HepG2 (cell line): Measurements from ENCODE around the gene ITIH1. TPM values are rescaled to one million over a fixed set of nuclear protein-coding genes. Genes with fewer than 3 reads are reported as not detected.
A peak's percentile ranks its signal among the peaks of the same experiment; 100 is the strongest.

Experiments used
- ARHGAP35 ChIP-seq: sonication (generic); formaldehyde crosslinking; IDR thresholded peaks from 2 replicates; pipeline ENCODE4 v1.9.0; 2022; ENCODE audit warnings: mild to moderate bottlenecking, inconsistent platforms, moderate library complexity, missing genetic modification reagents, borderline replicate concordance
- ATF5 ChIP-seq: sonication (generic); formaldehyde crosslinking; IDR thresholded peaks from 2 replicates; pipeline ENCODE4 v1.4.0; 2020; ENCODE audit warnings: mild to moderate bottlenecking, low read depth, missing genetic modification reagents
- ATM ChIP-seq: fragments of 450-650 bp; IDR thresholded peaks from 2 replicates; pipeline ENCODE4 v1.7.1; 2017; ENCODE audit warnings: mild to moderate bottlenecking, borderline replicate concordance
- FIP1L1 ChIP-seq: fragments of 200-400 bp; formaldehyde crosslinking; IDR thresholded peaks from 2 replicates; pipeline ENCODE4 v1.6.1; 2018; ENCODE audit warnings: low read depth, mild to moderate bottlenecking, low read length, moderate library complexity, borderline replicate concordance; ENCODE audit not compliant: insufficient read depth
- GABPA ChIP-seq, 2 experiments: IDR thresholded peaks; 2 replicates each; pipeline ENCODE4 v1.6.1; 2011 to 2016; ENCODE audit warnings: low read depth in 2 of 2, low read length in 1 of 2, missing biosample characterization in 1 of 2, missing genetic modification characterization in 1 of 2
- HES4 ChIP-seq: sonication (generic); formaldehyde crosslinking; IDR thresholded peaks from 2 replicates; pipeline ENCODE4 v1.9.0; 2021; ENCODE audit warnings: mild to moderate bottlenecking, missing genetic modification reagents, borderline replicate concordance
- HMG20A ChIP-seq: IDR thresholded peaks from 2 replicates; pipeline ENCODE4 v1.6.1; 2016; ENCODE audit warnings: borderline replicate concordance
- HNRNPL ChIP-seq: fragments of 200-400 bp; formaldehyde crosslinking; IDR thresholded peaks from 2 replicates; pipeline ENCODE4 v1.6.1; 2017; ENCODE audit warnings: mild to moderate bottlenecking, low read depth, low read length
- HOXA5 ChIP-seq: sonication (generic); formaldehyde crosslinking; IDR thresholded peaks from 2 replicates; pipeline ENCODE4 v1.4.0; 2020; ENCODE audit warnings: missing genetic modification reagents
- IKZF4 ChIP-seq: sonication (generic); formaldehyde crosslinking; IDR thresholded peaks from 2 replicates; pipeline ENCODE4 v1.5.1; 2020; ENCODE audit warnings: borderline replicate concordance, mild to moderate bottlenecking, low read depth, missing genetic modification reagents; ENCODE audit errors: not compliant biosample characterization
- KLF6 ChIP-seq: IDR thresholded peaks from 2 replicates; pipeline ENCODE4 v1.8.0; 2016; ENCODE audit warnings: missing biosample characterization, missing genetic modification reagents
- ONECUT2 ChIP-seq: sonication (generic); formaldehyde crosslinking; IDR thresholded peaks from 2 replicates; pipeline ENCODE4 v1.4.0; 2020; ENCODE audit warnings: missing genetic modification reagents
- PITX1 ChIP-seq: sonication (generic); formaldehyde crosslinking; IDR thresholded peaks from 2 replicates; pipeline ENCODE4 v1.5.1; 2020; ENCODE audit warnings: mild to moderate bottlenecking, missing genetic modification reagents
- RFX1 ChIP-seq: fragments of 450-650 bp; IDR thresholded peaks from 2 replicates; pipeline ENCODE4 v1.6.1; 2017
- SSRP1 ChIP-seq: IDR thresholded peaks from 2 replicates; pipeline ENCODE4 v1.6.1; 2016; ENCODE audit warnings: control low read depth
- SUZ12 ChIP-seq: fragments of 150-350 bp; IDR thresholded peaks from 2 replicates; pipeline ENCODE4 v1.6.1; 2014; ENCODE audit warnings: low read depth, low read length
- THYN1 ChIP-seq: sonication (generic); formaldehyde crosslinking; IDR thresholded peaks from 2 replicates; pipeline ENCODE4 v1.8.1; 2023; ENCODE audit warnings: low read depth, mild to moderate bottlenecking, moderate library complexity, missing genetic modification reagents, borderline replicate concordance
- ZFP1 ChIP-seq: IDR thresholded peaks from 2 replicates; pipeline ENCODE4 v1.6.1; 2016
- ZNF256 ChIP-seq: sonication (generic); formaldehyde crosslinking; conservative IDR thresholded peaks from 2 replicates; pipeline ENCODE4 v1.4.0; 2020; ENCODE audit warnings: missing genetic modification reagents
- ZNF558 ChIP-seq: sonication (generic); formaldehyde crosslinking; IDR thresholded peaks from 2 replicates; pipeline ENCODE4 v1.9.0; 2022; ENCODE audit warnings: mild to moderate bottlenecking, missing genetic modification reagents, borderline replicate concordance
- ZNF660 ChIP-seq: sonication (generic); formaldehyde crosslinking; IDR thresholded peaks from 2 replicates; pipeline ENCODE4 v1.5.1; 2020; ENCODE audit warnings: mild to moderate bottlenecking, low read depth, missing genetic modification reagents, borderline replicate concordance
- polyA plus RNA-seq, 8 experiments: library from polyadenylated mRNA; depleted of rRNA in 3 of 8; stranded (reverse) in 7 of 8; unstranded in 1 of 8; fragments of >200 nt; fragmentation: Illumina TruSeq in 4 of 8; extraction: Trizol in 4 of 8; gene quantifications; 2 replicates each; pipeline versions ENCODE4 v1.2.1 to v1.2.3, GENCODE V29; 2011 to 2016; ENCODE audit warnings: low read depth in 4 of 8, missing spikeins in 1 of 8, mixed read lengths in 1 of 8; ENCODE audit not compliant: insufficient read depth in 1 of 8
- total RNA-seq, 5 experiments: library from RNA; depleted of rRNA; stranded (reverse); fragments of >200 nt; fragmentation: Illumina TruSeq; extraction: Trizol; gene quantifications; 2 replicates each; pipeline ENCODE4 v1.2.3, GENCODE V29; 2016; ENCODE audit warnings: low read depth in 1 of 5
- TF ChIP-seq, protein P1 (sequence below): sonication (generic); formaldehyde crosslinking; conservative IDR thresholded peaks from 2 replicates; pipeline ENCODE4 v1.4.0; 2020; ENCODE audit warnings: mild to moderate bottlenecking, missing genetic modification reagents, moderate library complexity
- TF ChIP-seq, protein P2 (sequence below): sonication (generic); formaldehyde crosslinking; IDR thresholded peaks from 2 replicates; pipeline ENCODE4 v1.4.0; 2020; ENCODE audit warnings: missing genetic modification reagents

The ITIH1 gene
- total and polyA plus RNA-seq, 2 of the 13 experiments (the other 11 are each of a cell fraction or from before 2014, with no cell fraction given): 12.3 to 19.6 TPM

- no peak for TF ChIP-seq FIP1L1
- no peak for TF ChIP-seq IKZF4 (CRISPR knock-in tag)
- 0 out of 2 replicates have a peak, but pooled peaks have one; percentile 24 for TF ChIP-seq PITX1 (CRISPR knock-in tag)
- TF ChIP-seq ZNF256: no peak
- no peak for TF ChIP-seq THYN1 (CRISPR knock-in tag)
- TF ChIP-seq, protein P1, sequence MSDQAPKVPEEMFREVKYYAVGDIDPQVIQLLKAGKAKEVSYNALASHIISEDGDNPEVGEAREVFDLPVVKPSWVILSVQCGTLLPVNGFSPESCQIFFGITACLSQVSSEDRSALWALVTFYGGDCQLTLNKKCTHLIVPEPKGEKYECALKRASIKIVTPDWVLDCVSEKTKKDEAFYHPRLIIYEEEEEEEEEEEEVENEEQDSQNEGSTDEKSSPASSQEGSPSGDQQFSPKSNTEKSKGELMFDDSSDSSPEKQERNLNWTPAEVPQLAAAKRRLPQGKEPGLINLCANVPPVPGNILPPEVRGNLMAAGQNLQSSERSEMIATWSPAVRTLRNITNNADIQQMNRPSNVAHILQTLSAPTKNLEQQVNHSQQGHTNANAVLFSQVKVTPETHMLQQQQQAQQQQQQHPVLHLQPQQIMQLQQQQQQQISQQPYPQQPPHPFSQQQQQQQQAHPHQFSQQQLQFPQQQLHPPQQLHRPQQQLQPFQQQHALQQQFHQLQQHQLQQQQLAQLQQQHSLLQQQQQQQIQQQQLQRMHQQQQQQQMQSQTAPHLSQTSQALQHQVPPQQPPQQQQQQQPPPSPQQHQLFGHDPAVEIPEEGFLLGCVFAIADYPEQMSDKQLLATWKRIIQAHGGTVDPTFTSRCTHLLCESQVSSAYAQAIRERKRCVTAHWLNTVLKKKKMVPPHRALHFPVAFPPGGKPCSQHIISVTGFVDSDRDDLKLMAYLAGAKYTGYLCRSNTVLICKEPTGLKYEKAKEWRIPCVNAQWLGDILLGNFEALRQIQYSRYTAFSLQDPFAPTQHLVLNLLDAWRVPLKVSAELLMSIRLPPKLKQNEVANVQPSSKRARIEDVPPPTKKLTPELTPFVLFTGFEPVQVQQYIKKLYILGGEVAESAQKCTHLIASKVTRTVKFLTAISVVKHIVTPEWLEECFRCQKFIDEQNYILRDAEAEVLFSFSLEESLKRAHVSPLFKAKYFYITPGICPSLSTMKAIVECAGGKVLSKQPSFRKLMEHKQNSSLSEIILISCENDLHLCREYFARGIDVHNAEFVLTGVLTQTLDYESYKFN (CRISPR knock-in tag): no peak; the same call in 1 of the 2 replicates
- TF ChIP-seq ONECUT2 (CRISPR knock-in tag): peak; percentile 93
- no peak for TF ChIP-seq GABPA (IDR thresholded peaks at IDR 0.05; ENCODE audit: low read depth, low read length)
- no peak for TF ChIP-seq GABPA (CRISPR knock-in tag; IDR thresholded peaks at IDR 0.05; ENCODE audit: low read depth)
- no peak for TF ChIP-seq ZFP1 (CRISPR knock-in tag)
- TF ChIP-seq SSRP1 (CRISPR knock-in tag): no peak
- no peak for TF ChIP-seq ZNF558 (CRISPR knock-in tag)
- TF ChIP-seq ATM: no peak
- TF ChIP-seq KLF6 (CRISPR knock-in tag): 0 out of 2 replicates have a peak, but pooled peaks have one; percentile 55
- no peak for TF ChIP-seq ARHGAP35 (CRISPR knock-in tag)
- TF ChIP-seq ATF5: no peak
- TF ChIP-seq HMG20A (CRISPR knock-in tag): no peak
- TF ChIP-seq ZNF660 (CRISPR knock-in tag): no peak
- no peak for TF ChIP-seq SUZ12
- TF ChIP-seq, protein P2, sequence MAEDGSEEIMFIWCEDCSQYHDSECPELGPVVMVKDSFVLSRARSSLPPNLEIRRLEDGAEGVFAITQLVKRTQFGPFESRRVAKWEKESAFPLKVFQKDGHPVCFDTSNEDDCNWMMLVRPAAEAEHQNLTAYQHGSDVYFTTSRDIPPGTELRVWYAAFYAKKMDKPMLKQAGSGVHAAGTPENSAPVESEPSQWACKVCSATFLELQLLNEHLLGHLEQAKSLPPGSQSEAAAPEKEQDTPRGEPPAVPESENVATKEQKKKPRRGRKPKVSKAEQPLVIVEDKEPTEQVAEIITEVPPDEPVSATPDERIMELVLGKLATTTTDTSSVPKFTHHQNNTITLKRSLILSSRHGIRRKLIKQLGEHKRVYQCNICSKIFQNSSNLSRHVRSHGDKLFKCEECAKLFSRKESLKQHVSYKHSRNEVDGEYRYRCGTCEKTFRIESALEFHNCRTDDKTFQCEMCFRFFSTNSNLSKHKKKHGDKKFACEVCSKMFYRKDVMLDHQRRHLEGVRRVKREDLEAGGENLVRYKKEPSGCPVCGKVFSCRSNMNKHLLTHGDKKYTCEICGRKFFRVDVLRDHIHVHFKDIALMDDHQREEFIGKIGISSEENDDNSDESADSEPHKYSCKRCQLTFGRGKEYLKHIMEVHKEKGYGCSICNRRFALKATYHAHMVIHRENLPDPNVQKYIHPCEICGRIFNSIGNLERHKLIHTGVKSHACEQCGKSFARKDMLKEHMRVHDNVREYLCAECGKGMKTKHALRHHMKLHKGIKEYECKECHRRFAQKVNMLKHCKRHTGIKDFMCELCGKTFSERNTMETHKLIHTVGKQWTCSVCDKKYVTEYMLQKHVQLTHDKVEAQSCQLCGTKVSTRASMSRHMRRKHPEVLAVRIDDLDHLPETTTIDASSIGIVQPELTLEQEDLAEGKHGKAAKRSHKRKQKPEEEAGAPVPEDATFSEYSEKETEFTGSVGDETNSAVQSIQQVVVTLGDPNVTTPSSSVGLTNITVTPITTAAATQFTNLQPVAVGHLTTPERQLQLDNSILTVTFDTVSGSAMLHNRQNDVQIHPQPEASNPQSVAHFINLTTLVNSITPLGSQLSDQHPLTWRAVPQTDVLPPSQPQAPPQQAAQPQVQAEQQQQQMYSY: no peak
- no peak for TF ChIP-seq HOXA5 (CRISPR knock-in tag)
- no peak for TF ChIP-seq HES4 (CRISPR knock-in tag)
- TF ChIP-seq HNRNPL: no peak
- TF ChIP-seq RFX1: no peak
These were observed 15.0 kb downstream of the ITIH1 start (continued) for GRCh38 chr3:52792413-52792812.
